HG02678 (cell line): ENCODE data around the gene CYTH1.
"Not testable (repeated sequence)": the region's sequence is repeated elsewhere in the genome, so short reads cannot be mapped to it uniquely, and the experiment has no call there.

ENCODE experiments used
- ATAC-seq: cut with Tn5 transposase; IDR thresholded peaks from one replicate; pipeline ENCODE4 v1.9.1; 2021; ENCODE audit warnings: mild to moderate bottlenecking, moderate library complexity; ENCODE audit not compliant: unreplicated experiment

The CYTH1 gene

DNA sequence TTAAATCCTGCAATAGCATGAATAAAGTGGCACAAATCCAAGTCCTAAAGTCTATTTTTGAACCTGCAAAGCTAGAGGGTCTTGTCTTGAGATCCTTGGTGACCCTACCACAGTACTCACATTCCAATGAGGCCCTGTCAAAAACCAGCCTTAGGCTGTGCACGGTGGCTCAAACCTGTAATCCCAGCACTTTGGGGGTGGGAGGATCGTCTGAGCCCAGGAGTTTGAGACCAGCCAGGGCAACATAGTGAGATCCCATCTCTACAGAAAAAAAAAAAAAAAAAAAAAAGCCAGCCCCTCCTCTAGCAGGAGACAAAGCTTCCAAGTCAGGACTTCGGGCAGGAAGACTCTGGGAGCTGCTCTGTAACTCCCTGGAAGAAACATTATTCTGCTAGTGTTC, 16.3 kb downstream of the CYTH1 start:
- ATAC-seq, result no peak

DNA sequence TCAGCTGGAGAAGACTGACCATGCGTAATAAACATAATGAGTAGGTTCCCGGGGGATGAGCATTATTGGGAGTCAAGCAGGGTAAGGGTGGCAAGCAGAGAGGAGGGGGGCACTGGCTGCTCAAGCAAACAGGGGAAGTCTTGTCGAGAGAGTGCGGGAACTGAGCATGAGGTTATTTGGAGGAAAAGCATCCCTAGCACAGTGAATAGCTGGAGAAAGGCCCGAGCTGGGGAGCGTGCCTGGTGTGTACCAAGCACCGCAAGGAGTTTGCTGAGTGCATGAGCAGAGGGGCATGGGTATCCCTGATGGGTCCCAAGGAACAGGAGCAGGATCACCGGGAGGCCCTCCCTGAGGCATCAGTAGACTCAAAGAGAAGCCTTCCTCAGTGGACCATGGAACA, 17.2 kb downstream of the CYTH1 start:
- ATAC-seq, result no peak

DNA sequence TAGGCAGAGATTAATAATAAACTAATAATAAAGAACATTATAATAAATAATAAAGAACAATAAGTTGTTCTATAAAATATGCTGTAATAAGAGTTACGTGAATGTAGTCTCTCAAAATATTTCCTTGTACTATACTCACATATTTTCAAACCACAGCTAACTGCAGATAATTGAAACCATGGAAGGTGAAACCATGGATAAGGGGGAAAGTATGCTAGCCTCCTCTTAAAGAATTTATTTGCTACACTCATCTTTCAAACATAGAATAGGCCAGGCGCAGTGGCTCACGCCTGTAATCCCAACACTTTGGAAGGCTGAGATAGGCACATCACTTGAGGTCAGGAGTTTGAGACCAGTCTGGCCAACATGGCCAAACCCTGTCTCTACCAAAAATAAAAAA, 18.5 kb downstream of the CYTH1 start:
- no peak for ATAC-seq

DNA sequence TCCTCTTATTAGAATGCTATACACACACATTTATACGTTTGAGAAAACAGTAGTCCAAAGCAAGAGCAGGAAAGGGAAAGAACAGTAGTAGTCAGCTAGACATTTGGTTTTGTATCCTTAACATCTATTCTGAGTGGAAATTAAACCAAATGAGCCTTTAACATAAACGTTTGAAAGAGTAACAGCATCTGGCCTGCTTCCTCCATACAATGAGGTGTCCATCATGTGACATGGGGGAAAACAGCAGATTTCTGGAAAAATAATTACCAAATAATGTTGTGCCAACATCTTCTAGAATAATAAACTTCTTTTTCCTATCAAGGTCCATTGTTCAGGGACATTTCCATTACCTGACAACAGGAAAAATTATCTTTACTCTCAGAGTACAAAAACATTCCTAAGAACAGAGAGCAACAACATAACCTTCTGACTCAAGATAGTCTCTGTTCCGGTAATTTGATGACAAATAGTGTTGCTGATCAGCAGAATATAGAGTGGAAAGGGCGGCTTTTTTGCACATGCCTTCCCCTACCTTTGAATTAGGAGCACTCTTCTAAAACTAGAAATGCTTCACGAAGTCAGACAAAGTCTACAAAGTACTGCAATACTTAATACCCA, 20.2 kb downstream of the CYTH1 start:
- no peak for ATAC-seq

DNA sequence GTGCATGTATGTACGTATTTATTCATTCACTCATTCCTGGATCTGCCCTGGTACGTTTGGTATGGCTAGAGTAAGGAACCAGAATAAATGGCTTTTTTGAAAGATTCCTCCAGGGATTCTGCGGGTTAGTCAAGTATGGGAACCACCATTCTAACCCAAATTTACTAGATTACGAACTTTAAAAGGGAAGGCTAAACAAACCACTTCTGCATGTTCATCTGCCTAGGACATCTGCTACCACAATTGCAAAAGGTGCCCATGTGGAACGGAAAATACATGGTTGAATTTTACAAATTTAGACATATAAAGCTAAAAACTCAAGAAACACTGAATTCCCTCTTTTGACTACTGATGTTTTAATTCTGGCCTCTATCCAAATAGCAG, 22.1 kb downstream of the CYTH1 start:
- no peak for ATAC-seq

DNA sequence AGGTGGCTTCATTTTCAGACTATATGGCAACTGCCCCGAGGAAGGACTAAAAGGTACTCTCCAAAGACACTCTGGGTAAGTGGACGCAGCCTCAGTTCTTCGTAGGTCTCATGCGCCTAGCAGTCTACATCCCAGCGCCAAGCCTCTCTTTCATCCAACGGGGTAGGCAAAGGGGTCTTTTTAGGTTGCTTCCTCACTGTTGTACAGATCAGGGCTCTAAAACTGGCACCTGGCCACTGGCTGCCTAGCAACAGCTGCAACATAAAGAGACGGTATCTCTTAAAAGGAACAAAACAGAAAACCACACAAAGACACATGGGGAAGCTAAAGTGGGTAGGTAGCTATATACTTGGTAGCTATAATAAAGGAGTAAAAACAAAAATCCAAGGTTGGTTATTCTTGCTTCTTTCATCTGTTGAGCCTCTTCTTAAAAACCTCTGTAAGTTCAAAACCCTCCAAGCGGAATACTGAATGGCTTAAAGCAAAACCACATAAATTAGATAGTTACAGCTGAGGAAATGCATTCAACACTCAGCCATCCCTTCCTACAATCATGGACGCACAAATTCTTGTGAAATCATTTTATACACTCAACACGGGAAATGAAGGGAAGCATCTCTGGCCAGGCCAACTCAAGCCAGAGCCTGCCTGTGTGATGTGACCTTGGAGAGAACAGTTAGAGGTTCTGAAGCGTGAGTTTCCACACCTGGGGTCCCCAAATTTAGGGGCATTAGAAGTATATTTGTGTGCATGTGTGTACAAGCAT, 22.7 kb downstream of the CYTH1 start:
- peak; percentile 78 for ATAC-seq

DNA sequence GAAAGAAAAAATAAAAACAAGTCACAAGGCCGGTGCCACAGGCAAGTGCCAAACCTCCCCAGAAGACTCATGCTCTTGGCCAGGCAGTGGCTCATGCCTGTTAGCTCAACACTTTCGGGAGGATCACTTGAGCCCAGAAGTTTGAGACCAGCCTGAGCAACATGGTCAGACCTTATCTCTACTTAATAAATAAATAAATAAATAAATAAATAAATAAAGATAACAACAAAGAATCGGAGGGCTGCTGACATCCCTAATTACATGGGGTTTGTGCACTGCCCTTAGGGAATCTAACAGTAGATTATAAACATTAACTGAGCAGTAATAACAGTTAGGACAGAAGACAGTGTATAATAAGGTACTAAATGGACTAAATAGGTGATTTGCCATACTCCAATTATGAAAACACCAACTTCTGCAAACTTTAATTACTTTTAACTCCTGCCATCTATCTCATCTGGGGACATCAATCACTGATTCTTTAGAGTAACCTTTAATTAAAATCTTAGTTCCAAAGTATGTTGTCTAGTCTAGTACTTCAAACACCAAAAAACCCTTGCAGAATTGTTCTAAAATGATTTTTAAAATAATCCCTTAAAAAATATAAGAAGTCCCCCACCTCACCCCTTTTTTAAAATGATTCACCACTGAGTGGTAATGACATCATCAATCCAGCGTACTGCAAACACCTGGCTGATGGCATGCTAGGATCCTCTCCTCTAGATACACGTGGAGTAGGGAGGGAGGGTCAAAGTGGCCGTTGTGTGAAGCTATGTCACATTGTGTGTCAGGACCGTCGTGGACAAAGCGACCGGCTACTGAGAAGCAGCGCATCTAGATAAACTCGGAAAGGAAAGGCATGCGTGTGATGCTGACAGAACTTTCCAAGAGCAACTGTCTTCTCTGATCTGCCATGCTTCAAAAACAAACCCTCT, 28.5 kb downstream of the CYTH1 start:
- no peak for ATAC-seq

DNA sequence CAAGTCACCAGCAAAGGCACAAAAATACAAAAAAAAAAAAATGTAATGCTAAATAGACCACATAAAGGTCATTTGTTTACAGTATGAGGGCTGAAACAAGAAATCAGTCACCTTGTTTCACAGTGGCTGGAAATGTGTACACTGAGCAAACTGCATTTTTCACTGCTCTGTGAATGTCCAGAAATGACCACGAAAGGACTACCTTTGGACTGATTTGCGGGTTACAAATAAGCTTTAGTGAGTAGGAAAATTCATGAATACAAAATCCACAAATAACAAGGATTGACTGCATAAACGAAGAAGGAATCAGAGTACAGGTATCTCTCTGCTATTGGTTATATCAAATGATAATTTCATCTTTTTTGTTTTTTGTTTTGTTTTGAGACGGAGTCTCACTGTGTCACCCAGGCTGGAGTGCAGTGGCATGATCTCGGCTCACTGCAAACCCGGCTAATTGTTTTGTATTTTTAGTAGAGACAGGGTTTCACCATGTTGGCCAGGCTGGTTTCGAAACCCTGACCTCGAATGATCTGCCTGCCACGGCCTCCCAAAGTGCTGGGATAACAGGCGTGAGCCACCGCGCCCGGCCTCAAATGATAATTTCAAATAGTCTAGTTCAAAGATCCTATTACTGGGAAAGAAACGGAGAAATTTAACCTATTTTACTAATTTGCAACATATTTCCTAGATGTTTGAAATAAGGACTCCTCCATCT, 30.5 kb downstream of the CYTH1 start:
- no peak for ATAC-seq

DNA sequence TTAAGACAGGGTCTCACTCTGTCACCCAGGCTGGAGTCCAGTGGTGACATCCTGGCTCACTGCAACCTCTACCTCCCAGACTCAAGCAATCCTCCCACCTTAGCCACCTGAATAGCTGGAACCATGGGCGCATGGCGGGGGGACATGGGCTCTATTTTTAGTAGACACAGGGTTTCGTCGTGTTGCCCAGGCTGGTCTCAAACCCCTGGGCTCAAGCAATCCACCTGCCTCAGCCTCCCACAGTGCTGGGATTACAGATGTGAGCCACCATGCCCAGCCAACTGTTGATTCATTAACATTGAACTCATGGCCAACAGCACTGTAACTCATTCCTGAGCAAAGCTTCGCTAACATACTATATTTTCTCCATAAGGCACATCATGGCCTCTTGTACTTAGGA, 31.1 kb downstream of the CYTH1 start:
- ATAC-seq, result not testable (repeated sequence)

DNA sequence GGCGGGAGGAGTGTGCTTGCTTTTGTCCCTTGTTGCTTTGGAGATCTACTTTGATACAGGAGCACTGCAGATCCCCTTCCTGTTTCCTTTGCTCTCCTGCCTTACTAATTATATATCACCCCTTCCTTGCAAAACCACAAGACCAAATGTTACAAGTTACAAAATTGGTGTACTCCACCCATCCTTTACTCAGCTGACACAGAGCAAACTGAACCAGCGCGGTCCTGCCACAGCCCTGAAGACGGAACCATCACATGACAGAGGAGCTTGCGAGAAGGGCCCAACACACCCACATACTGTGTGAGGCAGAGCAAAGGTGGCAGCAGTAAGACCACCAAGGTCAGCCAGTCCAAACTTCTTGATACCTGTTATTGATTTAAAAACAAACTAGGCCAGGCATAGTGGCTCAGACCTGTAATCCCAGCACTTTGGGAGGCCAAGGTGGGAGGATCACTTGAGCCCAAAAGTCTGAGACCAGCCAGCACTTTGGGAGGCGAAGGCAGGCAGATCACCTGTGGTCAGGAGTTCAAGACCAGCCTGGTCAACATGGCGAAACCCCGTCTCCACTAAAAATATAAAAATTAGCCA, 33.2 kb downstream of the CYTH1 start:
- ATAC-seq, result peak; percentile 52

DNA sequence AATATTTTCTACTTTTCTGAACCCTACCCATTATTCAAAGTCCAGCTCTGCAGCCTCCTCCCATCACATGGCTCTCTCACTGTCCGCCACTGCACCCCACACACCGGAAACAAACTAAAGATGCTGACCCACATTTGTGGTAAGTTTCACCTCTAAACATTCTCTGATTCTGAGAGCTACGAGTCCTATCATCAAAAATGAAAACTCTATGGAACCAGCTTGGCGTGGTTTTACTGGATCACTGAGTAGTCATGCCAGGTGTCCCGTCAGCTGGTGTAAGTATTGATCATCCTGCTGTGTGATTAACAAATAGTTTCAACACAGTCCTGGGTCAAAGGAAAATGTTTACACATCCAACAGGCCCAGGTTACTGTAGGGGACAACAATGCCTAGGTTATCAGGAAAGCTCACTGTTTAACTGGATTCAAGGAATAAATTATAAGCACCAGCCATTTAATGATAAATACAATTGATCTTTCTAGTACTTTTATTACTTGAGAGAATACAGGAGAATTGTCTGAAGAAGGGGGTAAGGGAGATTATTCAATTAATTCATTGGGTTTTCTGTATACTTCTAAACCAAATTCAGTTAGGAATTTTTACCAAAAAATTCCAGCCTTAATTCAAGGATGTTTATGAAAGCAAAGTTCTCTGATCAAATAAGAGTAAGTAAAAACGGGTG, 33.9 kb downstream of the CYTH1 start:
- ATAC-seq, result peak; percentile 68

DNA sequence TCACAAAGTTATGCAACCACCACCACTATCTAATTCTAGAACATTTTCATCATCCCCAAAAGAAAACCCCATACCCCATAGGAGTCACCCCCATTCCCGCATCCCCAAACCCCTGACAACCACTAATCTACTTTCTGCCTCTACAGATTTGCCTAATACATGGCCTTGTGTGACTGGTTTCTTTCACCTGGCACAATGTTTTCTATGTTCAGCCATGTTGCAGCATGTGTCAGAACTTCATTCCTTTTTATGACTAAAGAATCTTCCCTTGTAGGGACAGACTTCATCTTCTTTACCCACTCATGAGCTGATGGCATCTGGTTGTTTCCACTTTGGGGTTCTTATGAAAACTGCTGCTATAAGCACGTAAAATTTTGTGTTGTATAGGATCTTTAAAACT, 34.6 kb downstream of the CYTH1 start:
- no peak for ATAC-seq

DNA sequence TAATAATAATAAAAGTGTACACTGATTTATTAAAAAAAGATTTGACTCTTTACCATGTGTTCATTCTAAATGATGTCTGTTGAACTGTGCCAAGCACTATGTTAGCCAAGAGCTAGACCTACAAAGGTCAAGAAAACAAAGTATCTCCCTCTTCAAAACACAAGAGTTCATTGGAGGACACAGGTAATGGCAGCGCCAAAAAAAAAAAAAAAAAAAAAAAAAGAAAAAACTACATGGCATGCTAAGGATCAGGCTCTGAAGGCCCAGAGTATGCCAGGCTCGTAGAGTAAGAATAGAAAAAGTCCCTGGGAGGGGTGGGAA, 35.2 kb downstream of the CYTH1 start:
- ATAC-seq, result no peak

DNA sequence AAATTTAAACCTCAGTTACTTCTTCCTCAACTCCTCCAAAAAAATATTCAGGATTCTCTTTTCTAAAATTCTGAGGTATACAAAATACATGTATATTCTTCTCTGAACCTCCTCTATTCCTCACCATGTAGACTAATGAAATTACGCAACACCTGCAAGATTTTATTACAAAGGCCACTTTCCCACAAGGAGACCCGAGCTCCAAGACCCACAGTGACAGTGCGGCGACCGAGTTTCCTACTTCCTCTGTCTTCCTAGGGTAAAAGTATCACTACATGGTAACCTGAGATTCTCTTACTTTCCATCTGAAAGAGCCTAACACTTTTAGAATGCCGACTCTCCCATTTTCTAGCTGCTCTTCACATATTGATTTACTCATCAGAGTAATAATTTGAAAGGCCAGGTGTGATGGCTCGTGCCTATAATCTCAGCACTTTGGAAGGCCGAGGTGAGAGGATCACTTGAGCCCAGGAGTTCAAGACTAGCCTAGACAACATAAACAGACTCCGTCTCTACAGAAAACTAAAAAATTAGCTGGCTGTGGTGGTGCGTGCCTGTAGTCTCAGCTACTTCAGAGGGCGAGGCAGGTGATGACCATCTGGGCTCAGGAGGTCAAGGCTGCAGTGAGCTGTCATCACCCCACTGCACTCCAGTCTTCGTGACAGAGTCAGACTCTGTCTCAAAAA, 35.7 kb downstream of the CYTH1 start:
- no peak for ATAC-seq

DNA sequence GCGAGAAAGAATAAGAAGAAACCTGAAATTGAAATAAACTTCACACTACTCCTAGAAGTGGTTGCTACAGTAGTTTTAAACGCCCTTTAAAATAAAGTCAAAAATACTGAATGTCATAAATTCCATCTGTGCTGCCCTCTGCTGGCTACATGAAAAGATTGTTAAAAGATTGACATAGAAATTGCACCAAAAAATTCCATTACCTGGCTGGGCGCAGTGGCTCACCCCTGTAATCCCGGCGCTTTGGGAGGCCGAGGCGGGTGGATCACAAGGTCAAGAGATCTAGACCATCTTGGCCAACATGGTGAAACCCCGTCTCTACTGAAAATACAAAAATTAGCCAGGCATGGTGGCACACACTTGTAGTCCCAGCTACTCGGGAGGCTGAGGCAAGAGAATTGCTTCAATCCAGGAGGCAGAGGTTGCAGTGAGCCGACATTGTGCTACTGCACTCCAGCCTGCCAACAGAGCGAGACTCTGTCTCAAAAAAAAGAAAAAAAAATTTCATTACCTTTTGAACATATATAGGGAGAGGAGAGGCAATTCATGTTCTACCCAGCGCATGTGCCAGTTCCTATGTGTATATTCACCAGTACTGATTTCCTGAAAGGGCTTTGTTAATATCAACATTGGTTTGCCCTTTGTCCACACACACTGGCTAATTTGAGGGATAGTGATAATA, 36.5 kb downstream of the CYTH1 start:
- ATAC-seq, result no peak

DNA sequence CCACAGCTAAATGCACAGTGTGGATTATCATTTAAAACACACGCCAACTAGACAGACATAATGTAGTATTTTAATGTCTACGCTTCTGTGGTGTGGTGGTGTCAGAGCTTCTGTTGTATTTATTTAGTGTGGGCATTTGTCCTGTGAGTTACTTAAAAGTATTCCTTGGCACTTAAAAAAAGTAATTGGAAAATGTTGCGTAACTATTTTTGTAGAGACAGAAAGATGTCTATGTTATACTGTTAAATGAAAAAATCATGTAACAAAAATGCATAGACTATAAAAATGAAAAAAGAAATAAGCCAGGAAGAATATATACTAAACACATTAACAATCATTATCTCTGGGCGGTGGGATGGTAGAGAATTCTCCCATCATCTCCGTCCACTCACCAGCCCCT, 39.2 kb downstream of the CYTH1 start:
- ATAC-seq, result no peak

DNA sequence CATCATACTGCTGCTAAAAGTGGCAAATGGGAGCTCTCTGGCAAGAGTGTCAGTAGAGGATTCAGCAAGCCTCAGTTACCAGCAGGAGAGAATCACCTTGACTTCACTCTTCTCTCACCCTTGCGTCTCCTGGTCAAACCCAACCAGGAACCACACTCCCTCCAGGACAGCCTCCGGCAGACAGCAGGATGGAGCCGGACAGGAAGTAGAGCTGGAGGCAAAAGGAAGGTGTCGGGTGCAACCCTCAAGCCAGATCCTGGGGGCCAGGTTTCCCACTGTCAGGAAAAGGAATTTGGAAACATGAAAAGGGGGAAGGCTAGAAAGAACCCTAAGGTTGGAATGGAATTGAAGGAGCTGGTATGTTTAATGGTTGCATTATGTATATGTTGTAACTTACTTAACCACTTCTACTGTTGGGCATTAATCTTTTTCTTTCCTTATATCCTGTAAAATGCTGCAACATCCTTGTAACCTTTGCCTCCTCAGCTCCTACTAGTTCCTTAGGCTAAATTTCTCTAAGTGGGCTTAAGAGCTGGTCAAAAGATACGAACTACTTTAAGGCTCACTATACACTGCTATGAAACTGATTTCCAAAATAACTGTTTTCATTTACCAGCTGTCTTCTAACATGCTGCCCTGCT, 40.3 kb downstream of the CYTH1 start:
- no peak for ATAC-seq

DNA sequence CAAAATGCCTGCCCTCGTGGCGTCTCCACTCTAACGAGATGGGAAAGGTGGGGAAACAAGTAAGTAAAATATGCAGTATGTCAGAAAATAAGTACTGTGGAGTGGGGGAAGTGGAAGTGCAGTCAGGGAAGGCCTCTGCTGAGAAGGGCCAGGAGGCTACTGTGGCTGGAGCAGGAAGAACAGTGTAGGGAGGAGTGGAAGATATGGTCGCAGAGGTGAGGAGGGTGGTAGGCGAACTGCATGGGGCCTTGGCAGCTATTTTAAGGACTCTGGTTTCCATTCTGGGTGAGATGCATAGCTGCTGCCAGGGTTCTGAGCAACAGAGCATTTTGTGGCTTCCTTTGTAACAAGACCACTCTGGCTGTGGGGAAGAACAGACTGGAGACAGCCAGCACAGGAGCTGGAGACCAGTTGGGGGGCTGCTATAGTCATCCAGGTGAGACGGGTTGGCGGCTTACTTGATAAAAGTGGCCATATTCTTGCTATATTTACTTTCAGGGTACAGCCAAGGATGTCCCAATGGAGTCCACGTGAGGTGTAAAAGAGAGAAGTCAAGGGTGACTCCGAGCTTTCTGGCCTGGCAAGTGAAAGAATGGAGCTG, 42.6 kb downstream of the CYTH1 start:
- ATAC-seq, result no peak
